Activated T-helper 17 cell treated with anti-CD3 and anti-CD28 coated beads, Interleukin-2, amount 50 U/mL, for 72 hours (primary cell): Measurements from ENCODE around the gene PPP1R14D. TPM values are rescaled to one million over a fixed set of nuclear protein-coding genes. Genes with fewer than 3 reads are reported as not detected.
"Not testable (repeated sequence)": the region's sequence is repeated elsewhere in the genome, so short reads cannot be mapped to it uniquely, and the experiment has no call there.

Experiments used
- ATAC-seq: fragments of 150-1000 bp; cut with Tn5 transposase; replicated peaks from 2 replicates; pipeline ENCODE4 v1.10.0; 2021; ENCODE audit warnings: mild to moderate bottlenecking, moderate library complexity
- H3K27ac Mint-ChIP-seq: one replicate; pipeline ENCODE4 v1.8.0; 2022; ENCODE audit warnings: mixed read lengths
- H3K27me3 Mint-ChIP-seq: one replicate; pipeline ENCODE4 v1.8.0; 2022; ENCODE audit warnings: mixed read lengths
- H3K36me3 Mint-ChIP-seq: one replicate; pipeline ENCODE4 v1.8.0; 2022; ENCODE audit warnings: low read depth, mild to moderate bottlenecking, mixed read lengths
- H3K4me1 Mint-ChIP-seq: one replicate; pipeline ENCODE4 v1.8.0; 2022; ENCODE audit warnings: mixed read lengths
- H3K4me3 Mint-ChIP-seq: one replicate; pipeline ENCODE4 v1.8.0; 2022; ENCODE audit warnings: mild to moderate bottlenecking, mixed read lengths
- H3K9me3 Mint-ChIP-seq: one replicate; pipeline ENCODE4 v1.8.0; 2022; ENCODE audit warnings: mixed read lengths
- total RNA-seq, 2 donors: library from RNA; stranded (reverse); gene quantifications; one replicate each; pipeline ENCODE4 v1.2.3, GENCODE V29; 2022

Gene PPP1R14D
- total RNA-seq, result not detected

- no peak for ATAC-seq
- no peaks in the 10 kb centered on the region for H3K4me1 Mint-ChIP-seq
- no peaks in the 10 kb centered on the region for H3K36me3 Mint-ChIP-seq
Measured at GRCh38 chr15:40828447-40829036, at the start of gene PPP1R14D. PPP1R14D (minus strand) TSS chr15:40828708; CDS start chr15:40828641, 67 bp downstream.

GRCh38 chr15:40877694-40878093 lies 49.2 kb upstream of the PPP1R14D start:
- Mint-ChIP-seq H3K27ac (no peak overlapping the region), H3K27me3 (no peaks in the 10 kb centered on the region), H3K9me3 (no peaks in the 10 kb centered on the region), H3K4me3 (no peak overlapping the region), H3K4me1 (peaks cover 5% of the 10 kb centered on the region), H3K36me3 (no peaks in the 10 kb centered on the region)
- no peak for ATAC-seq

More at GRCh38 chr15:40828447-40829036, at the start of gene PPP1R14D:
- H3K4me3 Mint-ChIP-seq, result no peak within 1 kb of the TSS
- no peaks in the 10 kb centered on the region for H3K9me3 Mint-ChIP-seq
- no peaks in the 10 kb centered on the region for H3K27me3 Mint-ChIP-seq
- no peak within 1 kb of the TSS for H3K27ac Mint-ChIP-seq

GRCh38 chr15:40875991-40876730 lies 47.7 kb upstream of the PPP1R14D start:
- peaks cover 13% of the 10 kb centered on the region for H3K4me1 Mint-ChIP-seq
- H3K27ac Mint-ChIP-seq, result no peak overlapping the region
- H3K4me3 Mint-ChIP-seq, result no peak overlapping the region
- H3K27me3 Mint-ChIP-seq, result no peaks in the 10 kb centered on the region
- H3K9me3 Mint-ChIP-seq, result no peaks in the 10 kb centered on the region
- ATAC-seq, result no peak
- H3K36me3 Mint-ChIP-seq, result no peaks in the 10 kb centered on the region

- Mint-ChIP-seq H3K27me3 (no peaks in the 10 kb centered on the region), H3K27ac (no peak within 1 kb of the TSS), H3K4me3 (peak within 1 kb of the TSS; percentile 58), H3K4me1 (peaks cover 12% of the 10 kb centered on the region), H3K36me3 (no peaks in the 10 kb centered on the region), H3K9me3 (no peaks in the 10 kb centered on the region)
- ATAC-seq, result peak; percentile 74
Measured at GRCh38 chr15:40873694-40874561, 45.4 kb upstream of the PPP1R14D start, which contains the start of gene RHOV. RHOV (minus strand) TSS chr15:40874234; CDS start chr15:40874139, 95 bp downstream.

- no peak overlapping the region for H3K27ac Mint-ChIP-seq
- no peaks in the 10 kb centered on the region for H3K27me3 Mint-ChIP-seq
- H3K4me1 Mint-ChIP-seq, result peaks cover 8% of the 10 kb centered on the region
- no peak for ATAC-seq
- H3K9me3 Mint-ChIP-seq, result no peaks in the 10 kb centered on the region
- peak overlapping the region; percentile 58 for H3K4me3 Mint-ChIP-seq
- no peaks in the 10 kb centered on the region for H3K36me3 Mint-ChIP-seq
Measured at GRCh38 chr15:40872791-40873693, 44.5 kb upstream of the PPP1R14D start.

GRCh38 chr15:40871749-40872617 lies 43.5 kb upstream of the PPP1R14D start:
- Mint-ChIP-seq H3K36me3 (no peaks in the 10 kb centered on the region), H3K4me3 (peak overlapping the region; percentile 58), H3K4me1 (peaks cover 8% of the 10 kb centered on the region), H3K9me3 (no peaks in the 10 kb centered on the region), H3K27me3 (no peaks in the 10 kb centered on the region), H3K27ac (peak overlapping the region; percentile 10)
- peak; percentile 64 for ATAC-seq

GRCh38 chr15:40870716-40871115 lies 42.2 kb upstream of the PPP1R14D start:
- Mint-ChIP-seq H3K27ac (peak overlapping the region; percentile 23), H3K4me3 (no peak overlapping the region), H3K27me3 (no peaks in the 10 kb centered on the region), H3K9me3 (no peaks in the 10 kb centered on the region), H3K36me3 (no peaks in the 10 kb centered on the region), H3K4me1 (peaks cover 8% of the 10 kb centered on the region)
- ATAC-seq, result no peak

- Mint-ChIP-seq H3K36me3 (no peaks in the 10 kb centered on the region), H3K4me1 (peaks cover 8% of the 10 kb centered on the region), H3K4me3 (no peak overlapping the region), H3K9me3 (no peaks in the 10 kb centered on the region), H3K27ac (peak overlapping the region; percentile 23), H3K27me3 (no peaks in the 10 kb centered on the region)
- no peak for ATAC-seq
Measured at GRCh38 chr15:40869686-40870085, 41.2 kb upstream of the PPP1R14D start.

GRCh38 chr15:40867199-40867598 lies 38.7 kb upstream of the PPP1R14D start:
- H3K27me3 Mint-ChIP-seq, result peaks cover 4% of the 10 kb centered on the region
- no peak for ATAC-seq
- H3K4me3 Mint-ChIP-seq, result no peak overlapping the region
- H3K27ac Mint-ChIP-seq, result no peak overlapping the region
- H3K36me3 Mint-ChIP-seq, result no peaks in the 10 kb centered on the region
- H3K9me3 Mint-ChIP-seq, result no peaks in the 10 kb centered on the region
- peaks cover 3% of the 10 kb centered on the region for H3K4me1 Mint-ChIP-seq

- no peak for ATAC-seq
- Mint-ChIP-seq H3K9me3 (no peaks in the 10 kb centered on the region), H3K4me1 (peaks cover 7% of the 10 kb centered on the region)
Measured at GRCh38 chr15:40863660-40864270, 35.3 kb upstream of the PPP1R14D start.

GRCh38 chr15:40861147-40861546 lies 32.6 kb upstream of the PPP1R14D start:
- not testable (repeated sequence) for ATAC-seq, H3K36me3 Mint-ChIP-seq, H3K4me1 Mint-ChIP-seq, H3K27ac Mint-ChIP-seq, H3K4me3 Mint-ChIP-seq, H3K9me3 Mint-ChIP-seq, H3K27me3 Mint-ChIP-seq

More at GRCh38 chr15:40863660-40864270, 35.3 kb upstream of the PPP1R14D start:
- Mint-ChIP-seq H3K27me3 (peaks cover 4% of the 10 kb centered on the region), H3K36me3 (no peaks in the 10 kb centered on the region), H3K27ac (no peak overlapping the region), H3K4me3 (no peak overlapping the region)

GRCh38 chr15:40859206-40859851 lies 30.8 kb upstream of the PPP1R14D start:
- peak overlapping the region; percentile 70 for H3K27ac Mint-ChIP-seq
- H3K27me3 Mint-ChIP-seq, result peaks cover 4% of the 10 kb centered on the region
- H3K9me3 Mint-ChIP-seq, result no peaks in the 10 kb centered on the region
- H3K4me1 Mint-ChIP-seq, result peaks cover 10% of the 10 kb centered on the region
- H3K4me3 Mint-ChIP-seq, result no peak overlapping the region
- ATAC-seq, result peak; percentile 90
- H3K36me3 Mint-ChIP-seq, result no peaks in the 10 kb centered on the region
